ENCODE results near the gene PPP1R18.
"Not testable (repeated sequence)": the region's sequence is repeated elsewhere in the genome, so short reads cannot be mapped to it uniquely, and the experiment has no call there.

The PPP1R18 gene

GRCh38 chr6:30726506-30727413, 40.3 kb upstream of the PPP1R18 start:
- DNase-seq (ENCODE audit: low spot score), result no peak
- TF ChIP-seq CTCF (IDR thresholded peaks at IDR 0.05; ENCODE audit: extremely low read depth, missing control alignments), result no peak

GRCh38 chr6:30725713-30726505, 39.5 kb upstream of the PPP1R18 start:
- DNase-seq (ENCODE audit: low spot score), result no peak
- TF ChIP-seq CTCF (IDR thresholded peaks at IDR 0.05; ENCODE audit: extremely low read depth, missing control alignments), result no peak

GRCh38 chr6:30724906-30725667, 38.6 kb upstream of the PPP1R18 start:
- no peak for DNase-seq (ENCODE audit: low spot score)
- no peak for TF ChIP-seq CTCF (IDR thresholded peaks at IDR 0.05; ENCODE audit: extremely low read depth, missing control alignments)

- DNase-seq (ENCODE audit: low spot score), result not testable (repeated sequence)
Observed at GRCh38 chr6:30723843-30724741, 37.6 kb upstream of the PPP1R18 start.

GRCh38 chr6:30723159-30723842, 36.9 kb upstream of the PPP1R18 start:
- DNase-seq (ENCODE audit: low spot score), result not testable (repeated sequence)

GRCh38 chr6:30722280-30723112, 36.1 kb upstream of the PPP1R18 start:
- DNase-seq (ENCODE audit: low spot score), result peak; percentile 64
- peak; percentile 90 for TF ChIP-seq CTCF (IDR thresholded peaks at IDR 0.05; ENCODE audit: extremely low read depth, missing control alignments)

GRCh38 chr6:30722025-30722279, 35.5 kb upstream of the PPP1R18 start:
- DNase-seq (ENCODE audit: low spot score), result not testable (repeated sequence)
